Lower leg skin (tissue), 4 donors: ENCODE data around the gene DMTF1. TPM values are rescaled to one million over a fixed set of nuclear protein-coding genes. Genes with fewer than 3 reads are reported as not detected.
"Not testable (repeated sequence)": the region's sequence is repeated elsewhere in the genome, so short reads cannot be mapped to it uniquely, and the experiment has no call there.

Experiments
- DNase-seq, 2 donors: peaks; one replicate each; pipeline ENCODE4 v3.0.0-alpha.2; 2019; ENCODE audit warnings: low spot score in 2 of 2
- H3K4me3 ChIP-seq: fragments of 200-600 bp; sonication (generic); 2 replicates; pipeline ENCODE4 v1.5.1; 2017; ENCODE audit warnings: mild to moderate bottlenecking, low read depth; ENCODE audit not compliant: poor library complexity, severe bottlenecking
- POLR2A ChIP-seq, 2 donors: fragments of 450-650 bp; IDR thresholded peaks; one replicate each; pipeline ENCODE4 v1.6.1; 2016 to 2017; ENCODE audit warnings: antibody characterized with exemption in 2 of 2, mild to moderate bottlenecking in 1 of 2, moderate library complexity in 1 of 2
- WGBS, 2 donors: methylation state at CpG; one replicate each; pipeline ENCODE4 v1.1.5; 2018; 5-methylcytosine and 5-hydroxymethylcytosine counted together
- intact Hi-C: fragments of 100-400 bp; cut with DNase I; formaldehyde crosslinking; loops from one replicate; pipeline ENCODE4 v1.15.0; 2023; ENCODE audit warnings: low total_unique reads
- total RNA-seq, 4 donors: library from RNA; depleted of rRNA; stranded (reverse); fragments of >200 nt; gene quantifications; one replicate each; pipeline ENCODE4 v1.1.0, GENCODE V29; 2016
- TF ChIP-seq, protein P1 (sequence below), 3 donors: fragments of 450-650 bp; IDR thresholded peaks; one replicate each; pipeline ENCODE4 v1.5.1; 2016; ENCODE audit warnings: antibody characterized with exemption in 3 of 3, mild to moderate bottlenecking in 3 of 3, moderate library complexity in 2 of 3

Gene DMTF1
- total RNA-seq, 4 donors from 2014 or later = 35.2 to 68.9 (median 44.9) TPM

DNA sequence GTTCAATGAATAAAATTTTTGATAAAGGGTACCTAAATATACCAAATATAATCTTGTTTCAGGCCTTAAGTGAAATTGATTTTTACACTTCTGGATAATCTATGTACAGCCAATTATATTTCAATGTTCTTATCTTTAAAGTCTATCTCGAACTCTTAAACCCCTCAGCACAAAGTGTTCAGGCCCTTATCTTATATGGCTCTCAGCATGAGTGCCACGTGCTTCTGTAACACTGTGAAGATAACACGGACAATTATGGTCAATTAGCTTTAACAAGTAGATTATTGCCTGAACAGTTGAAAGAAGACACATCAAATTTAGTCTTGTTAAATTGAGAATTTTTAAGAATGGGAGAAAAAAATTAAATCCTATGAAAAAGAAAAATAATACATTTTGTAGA, 40.4 kb upstream of the DMTF1 start:
- WGBS, 2 donors = 80 to 81% methylated on average over 3 of the region's 3 CpGs
- TF ChIP-seq, protein P1, sequence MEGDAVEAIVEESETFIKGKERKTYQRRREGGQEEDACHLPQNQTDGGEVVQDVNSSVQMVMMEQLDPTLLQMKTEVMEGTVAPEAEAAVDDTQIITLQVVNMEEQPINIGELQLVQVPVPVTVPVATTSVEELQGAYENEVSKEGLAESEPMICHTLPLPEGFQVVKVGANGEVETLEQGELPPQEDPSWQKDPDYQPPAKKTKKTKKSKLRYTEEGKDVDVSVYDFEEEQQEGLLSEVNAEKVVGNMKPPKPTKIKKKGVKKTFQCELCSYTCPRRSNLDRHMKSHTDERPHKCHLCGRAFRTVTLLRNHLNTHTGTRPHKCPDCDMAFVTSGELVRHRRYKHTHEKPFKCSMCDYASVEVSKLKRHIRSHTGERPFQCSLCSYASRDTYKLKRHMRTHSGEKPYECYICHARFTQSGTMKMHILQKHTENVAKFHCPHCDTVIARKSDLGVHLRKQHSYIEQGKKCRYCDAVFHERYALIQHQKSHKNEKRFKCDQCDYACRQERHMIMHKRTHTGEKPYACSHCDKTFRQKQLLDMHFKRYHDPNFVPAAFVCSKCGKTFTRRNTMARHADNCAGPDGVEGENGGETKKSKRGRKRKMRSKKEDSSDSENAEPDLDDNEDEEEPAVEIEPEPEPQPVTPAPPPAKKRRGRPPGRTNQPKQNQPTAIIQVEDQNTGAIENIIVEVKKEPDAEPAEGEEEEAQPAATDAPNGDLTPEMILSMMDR (IDR thresholded peaks at IDR 0.05) = no peak
- no peak for TF ChIP-seq POLR2A (IDR thresholded peaks at IDR 0.05)
- DNase-seq = no peak
- no peak overlapping the region for H3K4me3 ChIP-seq
- intact Hi-C loops = no loop called here

GRCh38 chr7:87113077-87113476, 39.2 kb upstream of the DMTF1 start:
- intact Hi-C loops = no loop called here
- TF ChIP-seq, protein P1 (IDR thresholded peaks at IDR 0.05) = no peak
- no peak for TF ChIP-seq POLR2A (IDR thresholded peaks at IDR 0.05)
- 74 to 82% methylated on average over 1 of the region's 1 CpG for WGBS, 2 donors
- H3K4me3 ChIP-seq = no peak overlapping the region
- DNase-seq = no peak

DNA sequence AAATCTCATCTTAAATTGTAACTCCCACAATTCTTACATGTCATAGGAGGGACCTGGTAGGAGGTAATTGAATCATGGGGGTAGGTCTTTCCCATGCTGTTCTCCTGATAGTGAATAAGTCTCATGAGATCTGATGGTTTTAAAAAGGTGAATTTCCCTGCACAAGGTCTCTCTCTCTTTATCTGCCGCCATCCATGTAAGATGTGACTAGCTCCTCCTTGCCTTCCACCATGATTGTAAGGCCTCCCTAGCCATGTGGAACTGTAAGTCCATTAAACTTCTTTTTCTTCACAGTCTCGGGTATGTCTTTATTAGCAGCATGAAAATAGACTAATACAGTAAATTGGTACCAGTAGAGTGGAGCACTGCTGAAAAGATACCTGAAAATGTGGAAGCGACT, 38.3 kb upstream of the DMTF1 start:
- intact Hi-C loops, DNase-seq, H3K4me3 ChIP-seq: not testable (repeated sequence)
- WGBS, 2 donors = 94% methylated on average over 3 of the region's 3 CpGs

DNA sequence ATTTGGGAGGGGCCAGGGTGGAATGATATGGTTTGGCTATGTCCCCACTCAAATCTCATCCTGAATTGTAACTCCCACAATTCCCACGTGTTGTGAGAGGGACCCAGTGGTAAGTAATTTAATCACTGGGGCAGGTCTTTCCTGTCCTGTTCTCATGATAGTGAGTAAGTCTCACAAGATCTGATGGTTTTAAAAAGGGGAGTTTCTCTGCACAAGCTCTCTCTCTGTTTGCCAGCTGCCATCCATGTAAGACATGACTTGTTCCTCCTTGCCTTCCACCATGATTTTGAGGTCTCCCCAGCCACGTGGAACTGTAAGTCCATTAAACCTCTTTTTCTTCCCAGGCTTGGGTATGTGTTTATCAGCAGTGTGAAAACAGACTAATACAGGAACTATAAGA, 36.5 kb upstream of the DMTF1 start:
- DNase-seq, H3K4me3 ChIP-seq, intact Hi-C loops: not testable (repeated sequence)
- 80 to 85% methylated on average over 2 of the region's 2 CpGs for WGBS, 2 donors

DNA sequence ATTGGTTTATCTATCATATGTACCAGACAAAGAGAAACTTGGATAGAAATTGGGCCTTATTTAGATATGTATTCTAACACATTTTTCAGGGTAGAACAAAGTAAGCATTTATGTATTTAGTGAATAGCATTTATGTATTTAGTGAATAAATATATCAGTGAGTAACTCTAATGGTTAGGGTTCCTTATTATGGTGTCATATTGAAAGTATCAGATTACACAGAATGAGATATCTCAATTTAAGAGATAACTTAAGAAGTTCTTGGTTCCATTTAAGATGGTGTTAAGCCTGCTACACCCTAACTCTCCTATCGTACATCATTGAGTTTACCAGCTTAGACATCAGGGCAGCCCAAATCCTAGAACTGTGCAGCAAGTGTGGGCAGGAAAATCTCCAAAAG, 35.9 kb upstream of the DMTF1 start:
- 86 to 94% methylated on average over 1 of the region's 1 CpG for WGBS, 2 donors
- H3K4me3 ChIP-seq = no peak overlapping the region
- no peak for DNase-seq
- intact Hi-C loops = no loop called here
- TF ChIP-seq, protein P1 (IDR thresholded peaks at IDR 0.05) = no peak
- TF ChIP-seq POLR2A (IDR thresholded peaks at IDR 0.05) = no peak

DNA sequence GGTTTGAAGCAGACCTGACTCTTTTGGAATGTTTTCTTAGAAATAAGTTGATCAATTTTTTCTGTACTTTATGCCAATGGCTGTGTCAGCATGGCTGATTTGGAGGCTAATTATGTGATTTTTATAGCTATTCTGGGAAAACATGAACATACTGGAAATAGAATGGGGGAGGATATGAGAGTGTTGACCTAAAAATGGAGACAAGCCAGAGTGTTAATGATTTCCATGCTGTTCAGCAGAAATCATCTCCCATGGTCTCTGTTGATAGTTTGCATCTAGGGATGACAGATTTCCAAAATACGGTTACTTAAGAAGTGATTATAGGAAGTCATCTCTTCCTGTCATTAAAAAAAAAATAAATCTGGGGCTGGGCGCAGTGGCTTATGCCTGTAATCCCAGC, 32.7 kb upstream of the DMTF1 start:
- no peak overlapping the region for H3K4me3 ChIP-seq

DNA sequence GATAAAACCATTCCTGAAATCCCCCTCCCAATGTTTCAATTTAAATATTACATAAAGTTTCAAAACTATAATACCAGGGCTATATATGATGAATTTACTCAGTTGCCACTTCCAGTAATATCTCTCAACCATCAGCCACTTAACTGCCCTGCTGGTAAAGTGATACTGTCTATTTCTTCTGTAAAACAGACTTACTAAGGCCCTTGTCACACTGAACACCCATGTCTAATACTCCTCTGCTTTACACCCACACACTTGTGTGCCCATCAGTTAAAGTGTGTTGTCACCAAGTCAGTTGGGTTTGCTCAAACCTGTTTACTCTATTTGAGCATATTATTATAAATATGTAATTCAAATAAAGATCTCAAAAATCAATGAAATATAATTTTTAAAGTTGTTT, 29.1 kb upstream of the DMTF1 start:
- H3K4me3 ChIP-seq = no peak overlapping the region
- no peak for TF ChIP-seq POLR2A (IDR thresholded peaks at IDR 0.05)
- TF ChIP-seq, protein P1 (IDR thresholded peaks at IDR 0.05) = no peak
- intact Hi-C loops = no loop called here
- DNase-seq = no peak

More for the DNA sequence above, 32.7 kb upstream of the DMTF1 start:
- WGBS, 2 donors = 30 to 35% methylated on average over 2 of the region's 2 CpGs
- TF ChIP-seq, protein P1 (IDR thresholded peaks at IDR 0.05) = no peak
- no peak for TF ChIP-seq POLR2A (IDR thresholded peaks at IDR 0.05)
- DNase-seq = no peak
- intact Hi-C loops = no loop called here
